Activated CD4-positive, alpha-beta T cell treated with anti-CD3 and anti-CD28 coated beads, Interleukin-2, Interleukin-4, amounts not matched to agents 100 ng/mL and 50 ng/mL, durations not matched to agents 16 hours and 8 hours (primary cell): ENCODE data around the gene GORASP1.

Experiments used
- DNase-seq: peaks from one replicate; pipeline ENCODE4 v3.0.0-alpha.2; 2020; ENCODE audit warnings: low spot score

Gene GORASP1

DNA sequence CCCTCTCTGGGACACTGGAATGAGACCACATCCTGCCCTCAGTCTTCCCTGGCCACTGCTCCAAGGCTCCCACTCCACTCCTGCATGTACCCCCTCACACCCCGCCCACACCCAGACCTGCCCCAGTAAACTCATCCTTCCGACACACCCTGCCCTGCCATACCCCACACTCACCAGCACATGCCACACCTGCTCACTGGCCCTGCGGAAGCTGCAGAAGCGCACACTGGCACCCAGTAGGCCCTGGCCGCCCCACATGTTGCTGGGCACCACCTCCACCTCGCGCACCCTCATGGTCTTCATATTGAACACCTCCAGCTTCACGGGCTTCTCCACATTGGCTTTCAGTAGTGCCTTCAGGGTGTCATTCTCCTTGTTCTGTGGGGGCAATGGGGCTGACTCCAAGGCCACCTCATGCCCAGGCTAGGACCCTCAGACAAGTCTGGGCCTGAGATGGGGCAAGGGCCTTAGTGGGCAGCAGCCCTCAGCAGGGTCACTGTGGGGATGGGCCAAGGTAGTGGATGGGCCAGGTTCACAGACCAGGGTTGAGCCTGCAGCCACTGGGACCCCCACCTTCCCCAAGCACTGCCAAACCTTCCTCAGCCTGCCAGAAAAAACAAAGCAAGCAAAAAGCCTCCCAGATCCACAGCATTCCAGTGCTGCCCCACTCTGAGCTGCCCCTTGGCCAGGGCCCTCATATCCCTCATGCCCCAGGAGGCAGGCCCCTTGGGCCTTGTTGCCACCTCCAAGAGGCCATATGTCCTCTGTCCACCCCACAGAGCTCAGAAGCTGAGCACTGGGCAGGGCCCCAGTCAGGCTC is 4.7 kb downstream of the GORASP1 start:
- DNase-seq, result no peak

DNA sequence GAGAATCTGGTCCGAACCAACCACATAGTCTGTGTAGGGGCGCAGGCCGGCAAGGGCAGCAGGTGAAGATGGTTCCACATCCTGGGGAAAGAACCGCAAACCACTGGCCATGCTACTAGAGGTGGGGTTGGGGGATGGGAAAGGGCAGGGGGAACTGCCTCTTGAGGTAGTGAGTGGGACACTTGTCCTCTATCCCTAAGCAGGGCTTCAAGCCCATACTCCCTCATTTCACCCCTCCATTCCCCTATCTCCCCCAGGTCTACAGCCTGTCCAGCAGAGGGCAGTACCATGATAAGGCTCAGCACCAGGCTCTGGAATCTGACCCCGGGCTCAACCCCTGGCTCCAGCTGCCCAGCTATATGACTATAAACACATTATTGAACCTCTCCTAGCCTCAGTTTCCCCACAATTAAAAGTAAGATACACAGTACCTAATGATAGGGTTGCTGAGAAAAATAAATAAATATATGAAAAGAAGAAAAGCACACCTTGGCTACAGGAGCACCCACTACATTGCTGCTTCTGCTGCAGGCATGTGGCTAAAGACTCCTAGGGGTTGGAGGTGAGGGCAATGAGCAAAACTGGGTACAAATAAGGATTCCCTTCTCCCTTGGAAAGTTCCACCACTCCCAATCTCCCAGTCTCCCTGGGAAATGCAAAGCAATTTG is 6.3 kb downstream of the GORASP1 start:
- DNase-seq, result peak; percentile 53

DNA sequence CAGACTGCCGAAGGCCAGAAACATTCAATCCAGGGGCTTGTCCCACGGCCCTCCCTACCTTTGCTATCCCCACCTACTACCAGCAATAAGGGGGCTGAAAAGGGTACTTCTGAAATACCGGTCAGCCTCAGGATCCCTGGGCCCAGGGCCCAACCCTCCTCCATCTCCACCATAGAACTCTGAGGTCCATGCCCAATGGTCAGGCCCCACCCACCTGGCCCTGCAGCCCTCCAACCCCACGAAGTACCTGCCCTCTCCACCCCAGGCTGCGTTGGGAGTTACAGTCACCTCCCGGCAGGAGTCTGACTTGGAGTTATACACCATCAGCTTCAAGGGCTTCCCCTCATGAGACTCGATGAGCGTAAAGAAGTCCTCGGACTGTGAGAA is 6.9 kb downstream of the GORASP1 start:
- no peak for DNase-seq

DNA sequence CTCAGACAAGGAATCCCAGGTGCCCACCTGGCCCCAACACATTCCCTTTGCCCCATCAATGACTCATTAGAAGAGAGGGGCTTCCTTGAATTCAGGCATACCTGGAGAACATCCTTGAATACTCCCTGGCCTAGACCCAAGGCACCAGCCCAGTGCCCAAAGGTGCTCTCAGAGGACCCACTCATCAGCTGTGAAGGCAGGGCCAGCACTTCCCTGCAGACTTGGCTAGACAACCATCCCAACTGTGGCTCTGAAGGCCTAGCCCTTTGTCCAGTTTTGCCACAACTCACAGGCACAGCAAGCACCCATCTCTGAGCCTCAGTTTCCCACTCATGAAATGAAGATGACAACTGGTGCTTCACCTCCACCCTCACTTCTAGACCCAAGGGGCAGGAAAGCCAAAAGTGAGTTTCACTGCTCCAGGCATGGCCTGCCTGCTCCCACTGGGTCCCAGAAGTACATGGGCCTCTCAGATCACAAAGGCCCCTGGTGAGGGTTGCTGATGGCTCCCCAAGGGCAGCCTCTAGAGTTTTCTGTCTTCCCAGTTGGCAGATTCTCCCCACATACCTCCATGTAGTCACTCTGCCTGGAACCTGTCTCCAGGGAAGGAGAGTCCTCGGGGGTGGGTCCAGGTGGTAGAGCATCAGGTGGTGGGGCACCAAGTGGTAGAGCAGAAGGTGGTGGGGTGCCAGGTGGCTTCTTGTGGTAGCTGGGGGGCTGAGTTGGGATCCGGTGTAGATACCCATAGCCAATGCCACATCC is 7.5 kb downstream of the GORASP1 start:
- no peak for DNase-seq

DNA sequence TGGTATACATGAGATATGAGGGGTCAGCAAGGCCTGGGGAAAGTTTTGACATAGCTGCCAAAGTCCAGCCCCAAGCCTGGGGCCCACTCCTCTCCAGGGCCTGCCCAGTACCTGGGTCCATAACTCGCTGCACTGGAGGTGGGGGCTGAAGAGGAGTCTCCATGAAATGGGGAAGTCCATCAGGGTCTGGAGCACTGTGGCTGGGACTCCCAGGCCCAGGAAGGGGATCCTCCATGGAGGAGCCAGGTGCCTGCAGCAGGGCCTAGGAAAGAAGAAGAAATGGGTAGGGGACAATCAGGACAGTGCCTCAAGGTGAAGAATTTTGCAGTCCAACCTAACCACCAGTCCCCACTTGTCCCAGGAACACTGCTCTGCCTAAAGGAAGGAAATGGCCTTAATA is 8.2 kb downstream of the GORASP1 start:
- no peak for DNase-seq

DNA sequence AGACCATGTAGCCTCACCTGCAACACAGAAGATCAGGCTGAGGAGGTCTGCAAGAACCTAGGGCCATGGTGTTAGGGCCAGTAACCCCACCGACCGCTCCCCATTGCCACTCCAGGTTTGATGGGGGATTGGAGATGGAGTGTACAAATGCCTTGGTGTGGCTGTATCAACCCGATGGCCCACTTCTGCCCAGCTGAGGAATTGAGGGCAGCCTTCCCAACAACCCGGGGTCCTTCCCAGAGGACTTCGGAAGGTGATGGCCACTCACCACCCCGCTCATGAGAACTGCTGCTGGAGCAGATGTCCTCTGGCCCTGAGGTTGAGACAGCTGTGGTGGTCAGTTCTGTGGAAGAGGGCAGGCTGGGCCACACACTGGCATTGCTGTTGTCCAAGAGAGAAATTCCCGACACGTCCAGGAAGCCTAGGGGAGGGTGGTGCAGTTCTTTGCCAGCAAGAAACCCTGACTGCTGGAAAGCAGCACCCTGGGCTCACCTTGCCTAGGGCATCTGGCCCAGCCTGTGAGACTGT is 8.9 kb downstream of the GORASP1 start:
- no peak for DNase-seq

DNA sequence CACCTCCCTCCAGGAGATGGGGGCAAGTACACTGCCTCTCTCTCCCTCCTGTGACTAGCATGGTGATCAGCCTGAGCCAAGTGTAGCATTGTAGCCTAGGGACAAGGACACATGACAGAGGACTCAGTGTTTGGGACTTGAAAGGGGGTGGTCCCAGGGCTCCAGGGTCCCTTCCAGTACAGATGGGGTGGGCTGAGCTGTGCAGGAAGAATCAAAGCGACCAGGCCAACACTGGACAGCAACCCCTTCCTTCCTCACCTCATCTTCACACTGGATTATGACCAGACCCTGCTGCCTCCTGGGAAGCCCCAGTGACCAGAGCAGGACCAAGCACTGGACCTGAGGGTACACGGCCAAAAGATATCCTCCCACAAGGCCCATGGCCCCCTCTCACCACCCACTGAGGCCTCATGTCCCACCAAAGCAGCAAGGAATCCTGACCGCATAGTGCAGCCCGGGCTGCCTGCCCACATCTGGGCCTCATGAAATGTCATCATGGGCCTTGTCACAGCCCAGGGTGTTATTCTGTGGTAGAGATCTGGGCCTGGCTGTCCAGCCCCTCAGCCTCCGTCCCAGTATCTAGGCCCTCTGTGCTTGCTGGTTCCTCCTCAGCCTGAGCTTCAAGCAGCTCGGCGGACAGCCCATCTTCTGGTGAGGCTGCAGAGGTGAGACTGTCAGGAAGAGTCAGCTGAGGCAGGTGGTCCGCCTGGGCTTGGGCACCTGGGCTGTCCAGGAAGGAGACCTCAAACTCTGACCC is 9.5 kb downstream of the GORASP1 start:
- no peak for DNase-seq

DNA sequence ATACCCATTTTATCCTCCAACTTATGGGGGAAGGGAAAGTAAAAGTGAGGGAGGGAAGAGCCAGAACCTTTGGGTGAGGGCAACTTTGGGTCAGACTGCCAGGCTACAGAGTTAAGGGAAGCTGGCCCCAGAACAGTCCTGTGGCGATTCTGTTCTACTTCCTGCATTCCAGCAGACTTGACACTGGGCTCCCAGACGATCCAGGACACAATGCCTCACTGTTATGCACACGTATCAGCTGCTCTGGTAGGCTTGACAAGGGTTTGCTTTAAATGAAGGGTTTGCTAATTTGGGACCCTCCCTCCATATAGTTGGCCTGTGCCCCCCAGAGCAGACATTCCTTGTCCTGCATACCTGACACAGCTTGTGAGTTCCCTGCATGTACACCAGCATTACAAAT is 10.7 kb downstream of the GORASP1 start:
- DNase-seq, result no peak

DNA sequence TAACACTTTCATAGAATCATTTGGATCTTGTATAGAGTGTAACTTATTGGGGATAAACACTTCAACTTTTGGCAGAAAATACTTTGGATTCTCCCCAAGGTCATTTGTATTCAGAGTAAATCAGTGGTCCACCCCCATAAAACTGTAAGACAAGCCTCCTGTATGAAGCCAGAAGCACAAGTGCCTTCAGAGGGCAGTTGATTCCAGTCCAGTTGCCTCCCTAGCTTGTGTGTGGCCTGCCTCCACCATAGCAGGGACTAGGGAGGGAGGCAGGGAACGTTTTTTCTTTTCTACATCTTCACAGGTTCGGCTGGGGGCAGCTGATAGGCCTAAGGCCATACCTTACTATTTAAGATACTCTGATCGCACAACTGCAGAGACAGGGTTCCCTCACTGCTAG is 11.6 kb downstream of the GORASP1 start:
- no peak for DNase-seq

DNA sequence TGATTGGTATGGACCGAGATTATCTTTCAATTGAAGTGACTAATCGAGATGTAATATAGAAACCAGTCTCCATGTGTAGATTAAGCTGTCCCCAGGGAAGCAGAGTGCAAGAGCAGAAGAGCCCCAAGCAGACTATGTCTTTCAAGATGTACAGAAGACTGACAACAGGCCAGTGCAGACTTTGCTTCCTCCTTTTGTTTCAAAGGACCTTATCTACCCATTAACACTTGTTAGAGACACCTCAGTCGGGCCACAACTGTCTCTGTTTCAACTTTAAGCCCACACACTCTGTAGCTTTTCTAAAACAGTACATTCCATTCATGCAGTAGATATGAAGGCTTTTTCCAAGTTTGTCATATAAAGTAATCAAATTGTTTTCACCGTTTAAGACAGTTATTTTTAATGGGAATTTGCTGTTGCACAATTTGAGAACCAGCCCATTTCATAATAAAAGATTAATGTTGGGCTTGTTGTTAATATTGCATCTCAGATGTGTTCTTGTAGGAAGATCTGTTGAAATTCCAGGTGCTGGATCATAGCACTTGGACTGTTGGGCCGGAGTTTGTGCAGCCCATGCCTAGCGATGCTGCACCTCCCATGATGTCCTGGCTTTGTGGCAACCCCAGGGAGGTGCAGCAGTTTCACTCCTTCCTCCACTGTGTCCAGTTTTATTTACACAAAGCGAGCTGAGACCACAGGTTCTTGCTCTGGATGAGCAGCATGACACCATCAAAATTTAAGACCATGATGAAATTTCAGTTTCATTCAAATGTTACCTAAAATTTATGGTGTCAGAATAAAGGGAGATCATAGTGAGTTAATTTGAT is 12.4 kb downstream of the GORASP1 start:
- no peak for DNase-seq

DNA sequence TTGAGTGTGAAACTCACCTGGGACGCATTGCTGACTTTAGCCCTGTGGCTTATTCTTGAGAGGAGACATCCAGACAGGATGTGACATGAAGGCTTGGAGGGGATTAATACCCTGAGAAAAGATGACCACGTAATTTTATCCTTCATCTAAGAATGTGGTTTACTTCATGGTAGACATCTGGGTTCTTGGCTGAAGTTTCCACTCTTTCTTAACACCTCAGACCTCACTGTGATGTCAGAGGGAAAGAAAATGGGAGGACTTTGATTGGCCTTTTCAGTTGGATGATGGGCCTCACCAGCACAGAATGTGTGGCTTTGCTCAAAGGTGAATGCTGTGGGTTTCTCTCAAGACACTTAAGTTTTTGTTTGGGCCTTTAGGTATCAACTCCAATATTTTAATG is 16.5 kb downstream of the GORASP1 start:
- DNase-seq, result no peak

DNA sequence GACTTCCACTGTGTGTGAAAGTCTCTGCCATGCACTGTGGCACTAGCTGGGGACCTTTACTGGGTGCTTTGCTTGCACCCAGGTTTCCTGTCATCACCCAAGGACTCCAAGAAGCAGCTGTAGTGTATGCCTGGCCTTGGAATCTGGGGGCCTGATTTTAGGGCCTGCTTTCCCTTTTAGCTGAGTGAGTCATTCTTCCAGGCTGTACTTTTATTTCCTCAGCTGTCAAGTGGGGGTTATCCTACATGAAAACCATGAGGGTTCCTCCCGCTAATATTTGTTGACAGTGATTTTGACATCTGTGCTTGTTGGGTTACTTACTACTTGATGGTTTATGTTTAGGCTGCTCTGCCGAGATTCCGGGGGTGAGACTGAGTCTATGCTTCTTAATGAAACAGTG is 18.5 kb downstream of the GORASP1 start:
- DNase-seq, result no peak

DNA sequence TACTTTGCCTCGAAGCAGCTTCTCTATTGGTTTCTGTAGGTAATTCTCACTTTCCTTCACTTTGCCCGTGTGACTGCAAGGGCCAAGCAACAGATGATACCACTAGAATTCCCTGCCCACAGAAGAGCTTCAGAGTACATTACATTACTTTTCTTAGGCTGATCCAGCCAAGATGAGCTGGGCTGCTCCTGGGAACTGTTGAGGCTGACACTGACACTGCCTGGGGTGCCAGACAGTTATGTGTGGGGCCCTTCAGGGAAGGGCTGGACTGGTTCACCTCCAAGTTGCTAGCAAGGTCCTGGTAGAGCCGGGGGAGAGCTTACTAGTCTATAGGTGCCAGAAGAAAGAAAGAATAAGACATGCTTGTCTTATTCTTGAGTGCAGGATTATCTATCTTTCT is 19.0 kb downstream of the GORASP1 start:
- DNase-seq, result no peak

DNA sequence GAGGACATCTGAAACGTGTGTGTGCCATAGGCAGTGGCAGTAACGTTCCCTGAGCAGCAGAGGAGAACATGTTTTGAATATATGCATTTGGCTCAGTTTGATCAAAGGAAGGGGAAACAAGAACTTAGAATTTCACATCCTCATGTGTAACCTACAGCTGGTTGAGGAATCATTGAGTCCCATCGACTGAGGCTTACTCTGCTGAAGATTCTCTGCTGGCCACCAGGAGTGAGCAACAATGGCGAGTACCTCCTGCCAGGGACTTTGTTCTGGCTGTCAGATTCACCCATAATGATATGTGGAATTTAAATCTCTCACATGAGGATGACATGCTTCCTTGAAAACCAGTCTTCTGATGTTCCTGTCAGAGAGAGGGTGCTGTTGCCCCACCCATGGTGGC is 21.3 kb downstream of the GORASP1 start:
- DNase-seq, result no peak

DNA sequence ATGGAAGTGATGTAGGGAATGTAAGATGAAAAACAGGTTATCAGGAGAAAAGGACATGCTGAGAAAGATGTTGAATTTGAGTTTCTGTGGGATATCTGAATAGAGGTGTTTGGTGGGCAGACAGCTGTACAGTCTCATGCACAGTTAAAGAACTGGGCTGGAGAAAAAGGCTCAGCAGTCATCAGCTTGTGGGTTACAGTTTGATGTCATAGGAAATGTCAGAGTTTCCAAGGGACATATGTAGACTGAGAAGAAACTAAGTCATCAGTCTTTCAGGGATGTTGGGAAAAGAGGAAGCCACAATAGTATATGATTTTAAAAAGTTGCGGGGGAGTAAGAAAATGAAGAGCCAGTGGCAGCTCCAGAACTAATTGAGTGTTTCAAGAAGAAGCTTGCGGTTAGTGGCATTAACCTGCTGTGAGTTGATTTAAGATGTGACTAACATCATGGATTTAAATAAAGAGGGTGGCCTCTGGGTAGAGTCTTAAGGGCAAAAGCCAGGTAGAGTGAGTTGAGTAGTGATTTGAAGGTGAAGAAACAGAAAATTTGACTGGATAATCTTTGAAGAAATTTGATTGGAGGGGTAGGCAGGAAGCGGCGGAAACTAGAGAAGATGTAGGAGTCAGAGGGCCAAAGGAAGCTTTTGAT is 24.6 kb downstream of the GORASP1 start:
- DNase-seq, result no peak

DNA sequence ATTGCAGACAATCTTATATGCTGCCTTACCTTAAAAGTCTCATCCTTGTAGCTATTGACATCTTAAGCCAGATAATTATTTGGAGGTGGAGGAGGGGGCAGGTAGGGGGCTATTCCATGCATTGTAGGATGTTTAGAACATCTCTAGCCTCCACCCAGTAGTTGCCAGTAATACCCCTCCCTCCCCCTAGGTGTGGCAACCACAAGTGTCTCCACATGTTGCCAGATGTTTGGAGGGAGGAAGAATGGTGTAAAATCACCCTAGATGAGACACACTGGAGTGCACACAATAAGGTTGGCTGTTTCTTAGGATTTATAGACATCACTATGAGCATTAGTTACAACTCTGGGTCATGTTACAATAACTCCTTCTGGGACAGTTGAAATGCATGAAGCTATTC is 27.4 kb downstream of the GORASP1 start:
- no peak for DNase-seq

DNA sequence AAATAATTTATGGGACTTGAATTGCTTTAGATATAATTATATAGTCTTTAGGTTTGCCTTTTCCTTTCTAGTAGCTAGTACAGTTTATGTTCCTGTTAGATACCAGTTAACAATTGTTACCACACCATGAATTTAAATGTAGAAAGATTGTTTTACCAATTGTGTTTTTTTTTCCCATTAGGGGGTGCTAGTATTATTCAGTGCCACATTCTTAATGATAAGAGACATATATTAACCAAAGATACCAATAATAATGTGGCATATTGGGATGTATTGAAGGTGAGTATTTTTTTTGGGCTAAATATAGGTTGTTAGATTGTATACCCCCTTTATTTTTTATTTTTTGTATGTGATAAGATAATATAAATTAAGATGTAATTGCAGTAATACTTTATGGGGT is 27.9 kb downstream of the GORASP1 start:
- no peak for DNase-seq

DNA sequence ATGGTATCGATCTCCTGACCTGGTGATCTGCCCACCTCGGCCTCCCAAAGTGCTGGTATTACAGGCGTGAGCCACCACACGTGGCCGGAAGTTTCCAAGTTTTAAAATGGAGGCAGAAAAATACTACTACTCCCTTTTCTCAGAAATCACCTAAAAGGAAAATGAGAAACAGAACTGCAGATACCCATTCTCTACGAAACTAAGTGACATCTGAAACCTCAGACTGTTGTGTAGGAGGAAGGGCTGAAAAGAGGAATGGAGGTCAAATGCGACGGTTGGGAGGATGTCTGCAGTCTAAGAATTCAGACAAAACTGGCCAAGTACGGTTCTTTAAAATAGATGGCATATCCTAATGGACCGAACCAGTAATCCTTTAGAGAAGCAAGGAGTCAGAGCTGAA is 31.5 kb downstream of the GORASP1 start:
- peak; percentile 11 for DNase-seq

DNA sequence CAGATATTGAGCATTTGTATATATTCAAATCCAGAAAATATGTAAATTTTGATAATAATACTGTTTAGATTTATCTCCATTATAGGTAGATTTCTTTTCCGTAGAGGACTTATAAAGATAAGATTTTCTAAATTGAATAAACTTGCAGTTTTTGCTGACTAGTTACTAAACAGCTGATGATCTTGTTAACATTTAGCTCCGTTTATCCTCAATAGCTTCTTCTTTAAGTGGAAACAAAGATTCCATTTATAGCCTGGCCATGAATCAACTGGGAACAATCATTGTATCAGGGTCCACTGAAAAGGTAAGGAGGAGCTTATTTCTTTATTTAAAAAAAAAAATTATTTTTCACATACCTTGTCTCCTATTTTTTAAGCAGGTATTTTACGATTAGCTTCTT is 38.9 kb downstream of the GORASP1 start:
- no peak for DNase-seq

DNA sequence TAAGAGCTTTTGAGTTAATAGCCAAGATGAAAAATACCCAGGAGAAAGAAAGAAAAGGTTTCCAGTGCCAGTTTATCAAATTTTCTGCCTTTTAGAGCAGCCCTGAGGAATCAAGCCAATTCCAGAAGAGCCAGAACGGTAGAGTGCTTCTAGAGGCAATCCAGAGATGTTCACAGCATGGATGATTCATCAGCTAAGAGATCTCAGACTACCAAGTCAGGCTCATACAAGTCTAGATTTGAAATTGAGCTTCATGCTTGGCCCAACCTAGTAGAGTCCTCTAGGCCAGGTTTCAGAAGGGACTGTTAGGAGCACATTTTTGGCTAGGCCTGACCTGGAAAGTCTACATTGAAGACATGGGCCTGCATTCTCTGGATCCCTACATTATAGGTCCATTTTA is 40.1 kb downstream of the GORASP1 start:
- DNase-seq, result no peak

DNA sequence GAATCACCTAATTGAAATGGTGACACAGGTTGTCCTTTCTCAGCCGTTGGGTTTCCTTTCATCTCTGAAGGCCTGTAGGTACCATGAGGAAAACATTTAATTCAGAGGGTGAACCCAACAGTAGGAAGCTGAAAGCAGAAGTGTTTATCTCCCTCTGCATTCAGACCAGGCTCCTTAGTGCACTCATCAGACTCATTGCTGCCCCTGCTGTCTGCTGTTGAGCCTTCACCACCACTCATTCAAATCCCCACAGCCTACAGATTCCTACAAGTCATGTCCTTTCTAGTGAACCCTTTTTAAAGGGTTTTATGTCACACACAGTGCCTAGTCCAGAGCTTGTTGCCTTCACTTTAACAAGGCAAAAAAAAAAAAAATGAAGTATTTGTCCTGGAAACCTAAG is 42.2 kb downstream of the GORASP1 start:
- peak; percentile 56 for DNase-seq
